Activated naive CD4-positive, alpha-beta T cell treated with anti-CD3 and anti-CD28 coated beads for 36 hours (primary cell): Measurements from ENCODE around the gene ABCG4. TPM values are rescaled to one million over a fixed set of nuclear protein-coding genes. Genes with fewer than 3 reads are reported as not detected.
A peak's percentile ranks its signal among the peaks of the same experiment; 100 is the strongest.

Source experiments
- CTCF ChIA-PET: fragments of 350-600 bp; sonication (Branson Sonifier 250); formaldehyde crosslinking; loops from one replicate; lab custom pipeline; 2021; ENCODE audit warnings: antibody characterized with exemption; lab: Charles Lee
- DNase-seq: peaks from one replicate; pipeline ENCODE4 v3.0.0-alpha.2; 2020
- H3K27ac Mint-ChIP-seq: one replicate; pipeline ENCODE4 v1.8.0; 2021; ENCODE audit warnings: mild to moderate bottlenecking, mixed read lengths
- H3K27me3 Mint-ChIP-seq: one replicate; pipeline ENCODE4 v1.8.0; 2021; ENCODE audit warnings: low read depth, mixed read lengths
- H3K36me3 Mint-ChIP-seq: one replicate; pipeline ENCODE4 v1.8.0; 2021; ENCODE audit warnings: low read depth, mixed read lengths
- H3K4me1 Mint-ChIP-seq: one replicate; pipeline ENCODE4 v1.8.0; 2021; ENCODE audit warnings: low read depth, mixed read lengths
- H3K4me3 Mint-ChIP-seq: one replicate; pipeline ENCODE4 v1.8.0; 2021; ENCODE audit warnings: mild to moderate bottlenecking, moderate library complexity, mixed read lengths
- H3K9me3 Mint-ChIP-seq: one replicate; pipeline ENCODE4 v1.8.0; 2021; ENCODE audit warnings: mixed read lengths
- intact Hi-C: fragments of 100-400 bp; cut with micrococcal nuclease; formaldehyde crosslinking; loops from one replicate; pipeline ENCODE4 v1.15.1; 2023
- total RNA-seq, 2 experiments: library from RNA; stranded (reverse); gene quantifications; one replicate each; pipeline ENCODE4 v1.2.3, GENCODE V29; 2021

Gene ABCG4
- total RNA-seq, 2 experiments from 2014 or later: 0.12 to 0.31 TPM

DNA sequence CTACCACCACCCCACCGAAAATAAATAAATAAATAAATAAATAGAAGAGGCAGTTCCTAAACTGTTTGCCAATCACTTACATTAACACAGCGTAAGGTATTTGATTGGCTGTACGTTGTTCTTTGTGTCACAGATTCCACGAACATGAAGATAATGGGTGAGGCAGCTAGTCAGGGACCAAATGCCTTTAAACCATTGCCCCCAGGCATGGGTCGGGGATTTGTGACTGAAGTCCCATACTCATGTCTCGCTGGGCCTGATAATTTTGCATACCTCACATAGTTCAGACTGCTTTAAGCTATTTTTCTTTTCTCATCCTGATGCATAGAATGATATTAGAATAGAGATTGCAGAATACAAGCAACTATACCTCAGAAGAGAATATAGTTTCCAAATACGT lies 53.7 kb downstream of the ABCG4 start:
- Mint-ChIP-seq H3K4me1 (peaks cover 8% of the 10 kb centered on the region), H3K27ac (no peak overlapping the region), H3K36me3 (no peaks in the 10 kb centered on the region)

DNA sequence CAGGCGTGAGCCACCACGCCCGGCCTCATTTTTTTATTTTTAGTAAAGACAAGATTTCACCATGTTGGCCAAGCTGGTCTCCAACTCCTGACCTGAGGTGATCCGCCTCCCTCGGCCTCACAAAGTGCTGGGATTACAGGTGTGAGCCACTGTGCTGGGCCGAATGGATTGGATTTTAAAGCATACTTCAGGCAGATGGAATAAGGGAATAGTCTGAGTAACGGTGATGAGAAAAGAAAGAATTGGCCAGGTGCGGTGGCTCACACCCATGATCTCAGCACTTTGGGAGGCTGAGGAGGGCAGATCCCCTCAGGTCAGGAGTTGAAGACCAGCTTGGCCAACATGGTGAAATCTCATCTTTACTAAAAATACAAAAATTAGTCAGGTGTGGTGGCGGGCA lies 55.2 kb downstream of the ABCG4 start:
- Mint-ChIP-seq H3K4me1 (peaks cover 19% of the 10 kb centered on the region), H3K4me3 (no peak overlapping the region), H3K27me3 (no peaks in the 10 kb centered on the region), H3K36me3 (no peaks in the 10 kb centered on the region), H3K9me3 (no peaks in the 10 kb centered on the region), H3K27ac (no peak overlapping the region)
- DNase-seq: no peak
- intact Hi-C loops: no loop called here
- CTCF ChIA-PET: interaction anchor here (0.6 to 4.6 kb wide), 5 partner anchors 9 to 118 kb away, joined by 3 to 63 read pairs (median 4); no protein-coding TSS in a partner anchor

More for the DNA sequence above, 53.7 kb downstream of the ABCG4 start:
- DNase-seq: no peak
- no peak overlapping the region for H3K4me3 Mint-ChIP-seq
- no peaks in the 10 kb centered on the region for H3K27me3 Mint-ChIP-seq
- H3K9me3 Mint-ChIP-seq: no peaks in the 10 kb centered on the region
- CTCF ChIA-PET: interaction anchor here (1.2 to 1.4 kb wide), 2 partner anchors 33 to 82 kb away, joined by 4 to 6 read pairs; no protein-coding TSS in a partner anchor
- intact Hi-C loops: no loop called here

DNA sequence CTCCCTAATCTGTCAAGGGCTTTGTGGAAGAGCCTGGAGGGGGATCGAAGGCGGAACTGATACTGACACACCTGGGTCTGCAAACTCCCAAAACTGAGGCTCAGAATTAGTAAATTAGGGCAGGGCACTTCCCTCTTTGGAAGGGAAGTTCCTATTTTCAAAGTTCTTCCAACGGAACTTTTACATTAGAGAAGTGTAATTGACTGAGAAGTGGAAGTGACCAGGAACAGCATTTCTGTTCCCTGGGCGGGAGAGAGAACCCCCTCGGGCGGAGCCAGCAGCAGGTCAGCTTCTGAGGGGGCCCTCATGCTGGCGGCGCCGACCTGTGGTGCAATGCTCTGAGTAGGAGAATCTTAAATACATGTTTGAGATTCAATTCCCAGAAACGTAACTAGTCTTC lies 56.2 kb downstream of the ABCG4 start:
- H3K36me3 Mint-ChIP-seq: no peaks in the 10 kb centered on the region
- no peak overlapping the region for H3K27ac Mint-ChIP-seq

DNA sequence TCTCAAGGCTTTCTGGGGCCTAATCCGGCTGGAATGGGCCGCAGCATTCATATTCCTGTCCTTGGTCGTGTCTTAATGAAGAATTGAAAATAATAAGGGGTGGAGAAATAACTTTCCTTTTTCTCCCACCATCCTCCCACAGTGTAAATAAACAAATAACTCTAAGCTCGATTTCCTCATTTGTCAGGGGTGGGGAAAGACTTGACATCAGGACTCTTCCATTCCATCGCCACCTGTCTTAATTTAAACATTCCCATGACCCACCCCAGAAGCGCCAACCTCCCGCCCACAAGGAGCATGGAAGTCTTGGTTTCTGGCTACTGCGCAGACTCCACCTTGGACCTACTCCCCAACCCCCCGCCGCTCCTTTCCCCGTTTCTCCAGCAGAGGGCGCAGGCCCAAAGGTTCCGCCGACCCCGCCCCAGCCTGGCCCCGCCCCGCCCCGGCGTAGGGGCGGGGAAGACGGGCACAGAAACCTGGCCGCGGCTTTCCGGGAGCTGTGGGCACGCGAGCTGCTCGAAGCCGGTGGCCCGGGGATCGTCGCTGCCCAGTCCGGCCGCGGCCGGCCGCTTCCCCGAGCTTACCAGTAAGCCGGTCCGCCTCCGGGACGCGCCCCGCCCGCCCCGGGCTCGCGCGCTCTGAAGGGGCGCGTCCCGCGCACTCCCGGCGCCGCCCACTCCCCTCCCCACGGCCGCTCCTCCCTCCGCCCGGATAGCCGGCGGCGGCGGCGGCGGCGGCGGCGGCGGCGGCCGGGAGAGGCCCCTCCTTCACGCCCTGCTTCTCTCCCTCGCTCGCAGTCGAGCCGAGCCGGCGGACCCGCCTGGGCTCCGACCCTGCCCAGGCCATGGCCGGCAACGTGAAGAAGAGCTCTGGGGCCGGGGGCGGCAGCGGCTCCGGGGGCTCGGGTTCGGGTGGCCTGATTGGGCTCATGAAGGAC lies 57.0 kb downstream of the ABCG4 start, which contains the start of gene CBL:
Gene CBL (plus strand): TSS at position 766 of the 937 bp plus-strand sequence. CDS start 79 bp downstream, at position 845.
- H3K9me3 Mint-ChIP-seq: no peaks in the 10 kb centered on the region
- no peaks in the 10 kb centered on the region for H3K27me3 Mint-ChIP-seq
- CTCF ChIA-PET: interaction anchor here (0.6 to 4.6 kb wide), 30 partner anchors 9 to 132 kb away, joined by 3 to 63 read pairs (median 4); partner anchors contain the start of genes C2CD2L and DPAGT1
- peaks cover 29% of the 10 kb centered on the region for H3K4me1 Mint-ChIP-seq
- H3K27ac Mint-ChIP-seq: peak within 1 kb of the TSS; percentile 88
- intact Hi-C loops: loop anchor here (1.0 to 5.0 kb wide), 9 partner anchors 35 to 1879 kb away; partner anchors contain the start of genes CENATAC, CEP164, HYOU1 and NLRX1
- DNase-seq: peak; percentile 99
- no peaks in the 10 kb centered on the region for H3K36me3 Mint-ChIP-seq
- H3K4me3 Mint-ChIP-seq: peak within 1 kb of the TSS; percentile 93

More for the DNA sequence above, 56.2 kb downstream of the ABCG4 start:
- Mint-ChIP-seq H3K9me3 (no peaks in the 10 kb centered on the region), H3K4me3 (peak overlapping the region; percentile 15), H3K4me1 (peaks cover 28% of the 10 kb centered on the region), H3K27me3 (no peaks in the 10 kb centered on the region)
- intact Hi-C loops: loop anchor here (1.0 to 5.0 kb wide), 4 partner anchors 57 to 1878 kb away; partner anchors contain the start of genes CENATAC and CEP164
- DNase-seq: no peak
- CTCF ChIA-PET: interaction anchor here (1.0 to 4.6 kb wide), 17 partner anchors 9 to 133 kb away, joined by 3 to 63 read pairs (median 4); partner anchors contain the start of gene DPAGT1

DNA sequence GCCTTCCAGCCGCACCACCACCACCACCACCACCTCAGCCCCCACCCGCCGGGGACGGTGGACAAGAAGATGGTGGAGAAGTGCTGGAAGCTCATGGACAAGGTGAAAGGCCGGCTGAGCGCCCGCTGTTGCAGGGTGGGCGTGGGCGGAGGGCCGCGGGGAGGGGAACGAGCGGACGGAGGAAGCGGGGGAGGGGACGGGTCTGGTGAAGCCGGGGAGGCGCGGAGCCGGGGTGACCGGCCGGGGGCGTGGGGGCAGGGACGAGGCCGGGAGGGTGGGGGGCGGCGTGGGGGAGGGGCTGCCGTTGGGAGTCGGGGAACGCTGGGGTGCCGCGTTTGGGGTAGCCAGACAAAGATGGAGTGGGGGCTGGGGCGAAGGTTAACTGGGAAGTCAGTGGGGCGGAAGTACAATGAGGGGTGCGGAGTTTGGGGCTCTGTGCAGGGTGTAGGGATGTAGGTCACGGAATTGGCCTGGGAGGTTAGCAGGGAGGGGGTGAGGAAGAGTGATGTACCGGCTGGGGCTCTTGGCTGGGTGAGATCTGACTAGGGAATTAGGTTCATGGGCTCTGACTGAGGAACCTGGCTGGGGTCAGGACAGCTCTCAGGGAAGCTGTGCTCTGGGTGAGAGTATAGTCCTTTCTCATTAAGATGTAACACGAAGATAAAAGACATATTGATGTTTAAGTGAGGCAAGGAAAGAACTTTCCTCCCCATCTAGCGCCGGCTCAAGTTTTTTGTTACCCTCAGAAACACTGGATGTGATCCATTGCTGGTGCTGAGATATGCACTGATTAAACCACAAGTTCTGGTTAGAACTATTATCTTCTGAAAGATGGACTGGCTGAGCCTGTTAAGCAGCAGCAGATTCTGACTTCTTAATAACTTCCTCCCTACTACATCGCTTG lies 57.9 kb downstream of the ABCG4 start:
- H3K27ac Mint-ChIP-seq: peak overlapping the region; percentile 85
- H3K36me3 Mint-ChIP-seq: no peaks in the 10 kb centered on the region
- H3K4me3 Mint-ChIP-seq: peak overlapping the region; percentile 93
- DNase-seq: peak; percentile 66
- no peaks in the 10 kb centered on the region for H3K27me3 Mint-ChIP-seq
- H3K4me1 Mint-ChIP-seq: peaks cover 31% of the 10 kb centered on the region
- intact Hi-C loops: loop anchor here (1.0 to 5.0 kb wide), 8 partner anchors 34 to 1879 kb away; partner anchors contain the start of genes CENATAC, CEP164, HYOU1 and NLRX1
- CTCF ChIA-PET: interaction anchor here (0.5 to 4.6 kb wide), 27 partner anchors 10 to 140 kb away, joined by 3 to 63 read pairs (median 4); partner anchors contain the start of gene C2CD2L
- no peaks in the 10 kb centered on the region for H3K9me3 Mint-ChIP-seq

DNA sequence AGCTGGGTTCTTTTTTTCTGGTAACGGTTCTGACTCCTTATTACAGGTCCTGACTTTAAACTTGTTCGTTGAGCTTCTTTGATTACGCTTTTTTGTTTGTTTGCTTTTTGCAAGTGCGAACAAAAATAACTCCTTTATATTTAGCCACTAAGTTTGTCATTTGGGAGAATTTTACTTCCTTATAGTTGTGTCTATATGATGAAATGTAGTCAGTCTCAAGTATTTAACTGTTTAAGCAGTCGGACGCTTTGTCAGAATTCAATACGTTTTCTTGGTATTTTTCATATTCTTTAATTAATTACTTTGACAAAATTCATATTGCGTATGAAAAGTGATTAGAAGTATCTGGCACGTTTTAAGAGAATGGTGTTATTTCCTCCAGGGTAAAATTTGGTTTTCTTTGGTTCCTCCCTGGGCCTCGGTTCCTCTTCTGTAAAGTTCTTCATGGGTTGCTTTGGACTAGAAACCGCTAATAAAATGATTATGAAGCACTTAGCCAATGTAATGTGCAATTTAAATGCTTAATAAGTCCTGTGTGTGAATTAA lies 58.6 kb downstream of the ABCG4 start:
- CTCF ChIA-PET: interaction anchor here (0.7 to 4.6 kb wide), 6 partner anchors 15 to 115 kb away, joined by 3 to 63 read pairs (median 6); no protein-coding TSS in a partner anchor
- peaks cover 31% of the 10 kb centered on the region for H3K4me1 Mint-ChIP-seq
- no peaks in the 10 kb centered on the region for H3K9me3 Mint-ChIP-seq
- H3K27me3 Mint-ChIP-seq: no peaks in the 10 kb centered on the region
- intact Hi-C loops: loop anchor here (1.0 to 5.0 kb wide), 6 partner anchors 33 to 1880 kb away; partner anchors contain the start of genes CENATAC, CEP164, HYOU1 and NLRX1
- H3K27ac Mint-ChIP-seq: peak overlapping the region; percentile 85
- no peaks in the 10 kb centered on the region for H3K36me3 Mint-ChIP-seq
- DNase-seq: no peak
- H3K4me3 Mint-ChIP-seq: peak overlapping the region; percentile 93

DNA sequence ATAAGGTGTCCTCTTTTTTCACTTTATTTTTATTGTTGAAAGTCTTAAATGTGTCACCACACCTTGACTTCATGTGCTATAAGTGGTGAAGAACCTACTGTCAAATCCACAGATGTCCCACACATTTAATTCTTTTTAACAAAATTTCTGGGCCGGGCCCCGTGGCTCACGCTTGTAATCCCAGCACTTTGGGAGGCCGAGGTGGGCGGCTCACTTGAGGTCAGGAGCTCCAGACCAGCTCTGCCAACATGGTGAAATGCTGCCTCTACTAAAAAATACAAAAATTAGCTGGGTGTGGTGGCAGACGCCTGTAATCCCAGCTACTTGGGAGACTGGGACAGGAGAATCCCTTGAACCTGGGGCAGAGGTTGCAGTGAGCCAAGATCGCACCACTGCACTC lies 60.3 kb downstream of the ABCG4 start:
- H3K9me3 Mint-ChIP-seq: no peaks in the 10 kb centered on the region
- H3K27me3 Mint-ChIP-seq: no peaks in the 10 kb centered on the region
- H3K4me3 Mint-ChIP-seq: no peak overlapping the region
- no peak overlapping the region for H3K27ac Mint-ChIP-seq
- intact Hi-C loops: loop anchor here (5.0 kb wide), 2 partner anchors 212 to 1882 kb away; partner anchors contain the start of genes CENATAC and CEP164
- no peaks in the 10 kb centered on the region for H3K36me3 Mint-ChIP-seq
- no peak for DNase-seq
- H3K4me1 Mint-ChIP-seq: peaks cover 41% of the 10 kb centered on the region
- CTCF ChIA-PET: interaction anchor here (0.6 to 2.0 kb wide), 7 partner anchors 28 to 1141 kb away, joined by 3 to 12 read pairs (median 3); no protein-coding TSS in a partner anchor

DNA sequence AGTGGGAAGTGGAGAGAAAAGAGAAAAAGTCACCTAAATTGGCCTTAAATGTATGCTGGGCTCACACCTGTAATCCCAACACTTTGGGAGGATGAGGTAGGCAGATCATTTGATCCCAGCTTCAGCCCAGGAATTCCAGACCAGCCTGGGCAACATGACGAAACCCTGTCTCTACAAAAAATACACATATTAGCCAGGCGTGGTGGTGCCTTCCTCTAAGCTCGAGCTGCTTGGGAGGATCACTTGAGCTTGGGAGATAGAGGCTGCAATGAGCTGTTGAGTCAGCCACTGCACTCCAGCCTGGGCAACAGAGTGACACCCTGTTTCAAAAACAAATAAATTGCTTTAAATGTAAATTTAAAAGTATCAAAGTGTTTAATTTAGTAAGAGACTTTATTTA lies 61.2 kb downstream of the ABCG4 start:
- CTCF ChIA-PET: interaction anchor here (0.6 to 2.0 kb wide), 8 partner anchors 69 to 1142 kb away, joined by 3 to 12 read pairs (median 3); no protein-coding TSS in a partner anchor
- Mint-ChIP-seq H3K9me3 (no peaks in the 10 kb centered on the region), H3K4me1 (peaks cover 47% of the 10 kb centered on the region), H3K27ac (no peak overlapping the region), H3K4me3 (no peak overlapping the region), H3K27me3 (no peaks in the 10 kb centered on the region), H3K36me3 (no peaks in the 10 kb centered on the region)
- intact Hi-C loops: no loop called here
- DNase-seq: no peak

Other genes with a start within 250 kb of the ABCG4 start
- gene BCL9L, start 223.1 kb upstream of the ABCG4 start, total RNA-seq: 10 to 100 TPM; 33.3 to 36.1 TPM
- gene UPK2, start 192.8 kb upstream of the ABCG4 start, total RNA-seq: under 1 TPM; 0.25 to 0.45 TPM
- gene FOXR1, start 177.3 kb upstream of the ABCG4 start, total RNA-seq: not detected
- 10 to 100 TPM; 17.4 to 18.0 TPM for gene CENATAC, start 150.9 kb upstream of the ABCG4 start, total RNA-seq
- 1,000 to 10,000 TPM; 2,183 to 2,206 TPM for gene RPS25, start 130.7 kb upstream of the ABCG4 start, total RNA-seq
- gene TRAPPC4, start 130.3 kb upstream of the ABCG4 start, total RNA-seq: 10 to 100 TPM; 66.4 to 69.9 TPM
- 10 to 100 TPM; 28.3 to 30.3 TPM for gene SLC37A4, start 118.2 kb upstream of the ABCG4 start, total RNA-seq
- 100 to 1,000 TPM; 108 to 116 TPM for gene HYOU1, start 91.8 kb upstream of the ABCG4 start, total RNA-seq
- 10 to 100 TPM; 16.9 to 19.5 TPM for gene VPS11, start 81.2 kb upstream of the ABCG4 start, total RNA-seq
- gene HMBS, start 64.2 kb upstream of the ABCG4 start, total RNA-seq: 10 to 100 TPM; 27.9 to 29.4 TPM
- gene DPAGT1, start 47.2 kb upstream of the ABCG4 start, total RNA-seq: 10 to 100 TPM; 52.2 to 53.1 TPM
- 10 to 100 TPM; 20.1 to 20.8 TPM for gene C2CD2L, start 41.7 kb upstream of the ABCG4 start, total RNA-seq
- 10 to 100 TPM; 24.5 to 25.2 TPM for gene HINFP, start 27.5 kb upstream of the ABCG4 start, total RNA-seq
- gene NLRX1, start 19.7 kb downstream of the ABCG4 start, total RNA-seq: 10 to 100 TPM; 20.8 to 22.2 TPM
- not detected for gene NHERF4, start 36.4 kb downstream of the ABCG4 start, total RNA-seq
- 10 to 100 TPM; 25.3 to 25.7 TPM for gene CBL, start 57.3 kb downstream of the ABCG4 start, total RNA-seq
- gene MCAM, start 168.1 kb downstream of the ABCG4 start, total RNA-seq: 1 to 10 TPM; 8.0 to 8.4 TPM
- gene RNF26, start 185.5 kb downstream of the ABCG4 start, total RNA-seq: 10 to 100 TPM; 46.1 to 47.0 TPM
- not detected for gene C1QTNF5, start 191.8 kb downstream of the ABCG4 start, total RNA-seq
- gene MFRP, start 197.7 kb downstream of the ABCG4 start, total RNA-seq: not detected
- gene USP2, start 232.6 kb downstream of the ABCG4 start, total RNA-seq: under 1 TPM; 0.35 to 0.57 TPM